22Rv1 (cell line): Measurements from ENCODE around the gene HYAL2.

Source experiments
- H3K27ac ChIP-seq: fragments of 450-650 bp; 2 replicates; pipeline ENCODE4 v1.5.1; 2017
- CTCF ChIP-seq: fragments of 450-650 bp; IDR thresholded peaks from 2 replicates; pipeline ENCODE4 v1.5.1; 2017; ENCODE audit warnings: mild to moderate bottlenecking
- ZFX ChIP-seq: fragments of 450-650 bp; IDR thresholded peaks from 2 replicates; pipeline ENCODE4 v1.6.1; 2017; ENCODE audit warnings: antibody characterized with exemption, borderline replicate concordance

The HYAL2 gene

GRCh38 chr3:50298836-50299637 is 23.5 kb downstream of the HYAL2 start, which contains the start of the genes HYAL3 and NAA80:
Gene HYAL3 (minus strand): TSS chr3:50299405. CDS start chr3:50295602, 3,803 bp downstream.
Gene NAA80 (minus strand): TSS chr3:50299405. CDS start chr3:50297463, 1,942 bp downstream.
- TF ChIP-seq CTCF: peak; percentile 58
- TF ChIP-seq ZFX: no peak
- peak within 1 kb of the TSS; percentile 96 for H3K27ac ChIP-seq

- H3K27ac ChIP-seq: peak overlapping the region; percentile 96
- no peak for TF ChIP-seq CTCF
- no peak for TF ChIP-seq ZFX
Measured at GRCh38 chr3:50297896-50298725, 24.4 kb downstream of the HYAL2 start.

GRCh38 chr3:50297384-50297775 is 25.2 kb downstream of the HYAL2 start:
- TF ChIP-seq ZFX: no peak
- no peak for TF ChIP-seq CTCF
- H3K27ac ChIP-seq: no peak overlapping the region

- TF ChIP-seq CTCF: no peak
- TF ChIP-seq ZFX: no peak
- H3K27ac ChIP-seq: no peak overlapping the region
Measured at GRCh38 chr3:50296721-50297383, 25.7 kb downstream of the HYAL2 start.

GRCh38 chr3:50295553-50296431 is 26.8 kb downstream of the HYAL2 start:
- no peak for TF ChIP-seq ZFX
- no peak overlapping the region for H3K27ac ChIP-seq

- TF ChIP-seq ZFX: no peak
- TF ChIP-seq CTCF: no peak
- no peak overlapping the region for H3K27ac ChIP-seq
Measured at GRCh38 chr3:50294492-50295403, 27.8 kb downstream of the HYAL2 start.
